GM06990 (cell line): Measurements from ENCODE around the gene RHOB.

Source experiments
- DNase-seq: peaks from one replicate; pipeline ENCODE4 v3.0.0-alpha.2; 2011; ENCODE audit not compliant: insufficient read length; ENCODE audit errors: extremely low read depth
- H3K27me3 ChIP-seq: replicated peaks from 2 replicates; pipeline ENCODE4 v1.6.0; 2011; ENCODE audit warnings: low read length; ENCODE audit not compliant: control insufficient read depth, insufficient read depth
- H3K36me3 ChIP-seq: 2 replicates; pipeline ENCODE4 v1.5.1; 2011; ENCODE audit warnings: low read length; ENCODE audit not compliant: control insufficient read depth, insufficient read depth
- H3K4me3 ChIP-seq: replicated peaks from 2 replicates; pipeline ENCODE4 v1.5.1; 2011; ENCODE audit warnings: low read depth, mild to moderate bottlenecking, control low read depth, low read length
- TF ChIP-seq, protein P1 (sequence below): IDR thresholded peaks from 2 replicates; pipeline ENCODE4 v1.5.1; 2011; ENCODE audit warnings: low read length, control low read depth, mild to moderate bottlenecking, inconsistent platforms; ENCODE audit not compliant: insufficient read depth, poor library complexity, severe bottlenecking

Gene RHOB

DNA sequence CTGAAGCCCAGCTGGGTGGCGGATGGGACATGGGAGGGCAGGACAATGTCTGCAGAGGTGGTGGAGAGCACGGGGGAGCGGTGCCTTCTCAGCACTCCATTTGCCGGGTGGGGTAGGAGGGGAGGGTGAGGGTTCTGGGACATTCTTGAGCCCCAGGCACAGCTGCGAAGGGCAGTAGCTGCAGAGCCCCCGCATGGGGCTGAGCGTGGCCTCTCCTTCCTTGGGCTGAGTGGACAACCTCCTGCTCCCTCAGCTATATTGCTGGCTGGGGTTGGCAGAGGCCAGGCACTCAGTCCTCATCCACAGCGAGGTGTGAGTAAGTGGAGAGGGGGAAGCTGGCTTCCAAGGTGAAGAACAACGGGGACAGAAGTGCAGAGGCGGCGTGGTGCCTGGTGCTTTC is 50.1 kb downstream of the RHOB start:
- no peaks in the 10 kb centered on the region for H3K36me3 ChIP-seq
- TF ChIP-seq, protein P1, sequence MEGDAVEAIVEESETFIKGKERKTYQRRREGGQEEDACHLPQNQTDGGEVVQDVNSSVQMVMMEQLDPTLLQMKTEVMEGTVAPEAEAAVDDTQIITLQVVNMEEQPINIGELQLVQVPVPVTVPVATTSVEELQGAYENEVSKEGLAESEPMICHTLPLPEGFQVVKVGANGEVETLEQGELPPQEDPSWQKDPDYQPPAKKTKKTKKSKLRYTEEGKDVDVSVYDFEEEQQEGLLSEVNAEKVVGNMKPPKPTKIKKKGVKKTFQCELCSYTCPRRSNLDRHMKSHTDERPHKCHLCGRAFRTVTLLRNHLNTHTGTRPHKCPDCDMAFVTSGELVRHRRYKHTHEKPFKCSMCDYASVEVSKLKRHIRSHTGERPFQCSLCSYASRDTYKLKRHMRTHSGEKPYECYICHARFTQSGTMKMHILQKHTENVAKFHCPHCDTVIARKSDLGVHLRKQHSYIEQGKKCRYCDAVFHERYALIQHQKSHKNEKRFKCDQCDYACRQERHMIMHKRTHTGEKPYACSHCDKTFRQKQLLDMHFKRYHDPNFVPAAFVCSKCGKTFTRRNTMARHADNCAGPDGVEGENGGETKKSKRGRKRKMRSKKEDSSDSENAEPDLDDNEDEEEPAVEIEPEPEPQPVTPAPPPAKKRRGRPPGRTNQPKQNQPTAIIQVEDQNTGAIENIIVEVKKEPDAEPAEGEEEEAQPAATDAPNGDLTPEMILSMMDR = no peak
- DNase-seq = no peak
- no peak overlapping the region for H3K4me3 ChIP-seq
- H3K27me3 ChIP-seq = no peaks in the 10 kb centered on the region; the same call in 1 of the 2 replicates
